ENCODE results near the gene RAET1G.
"Not testable (repeated sequence)": the region's sequence is repeated elsewhere in the genome, so short reads cannot be mapped to it uniquely, and the experiment has no call there.

RAET1G gene

DNA sequence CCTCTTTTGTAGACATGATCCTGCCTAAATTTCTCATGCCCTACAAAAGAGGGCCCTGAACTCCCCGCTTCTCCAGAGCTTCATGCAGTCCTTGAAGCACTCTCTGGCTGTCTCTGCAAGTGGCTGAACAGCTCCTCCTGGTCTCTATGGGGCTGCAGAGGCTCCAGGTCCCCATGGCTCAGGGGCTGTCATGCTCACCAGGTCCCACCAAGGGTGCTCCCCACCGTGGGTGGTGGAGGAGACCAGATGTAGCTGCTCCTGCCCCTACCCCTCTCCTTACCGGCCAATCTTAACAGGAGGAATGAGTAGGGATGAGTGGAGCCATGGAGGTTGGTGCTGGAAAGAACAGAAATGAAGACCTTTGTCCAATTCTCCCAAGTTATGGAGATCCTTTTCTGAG, 10.2 kb downstream of the RAET1G start:
- not testable (repeated sequence) for DNase-seq (ENCODE audit: low read depth)

DNA sequence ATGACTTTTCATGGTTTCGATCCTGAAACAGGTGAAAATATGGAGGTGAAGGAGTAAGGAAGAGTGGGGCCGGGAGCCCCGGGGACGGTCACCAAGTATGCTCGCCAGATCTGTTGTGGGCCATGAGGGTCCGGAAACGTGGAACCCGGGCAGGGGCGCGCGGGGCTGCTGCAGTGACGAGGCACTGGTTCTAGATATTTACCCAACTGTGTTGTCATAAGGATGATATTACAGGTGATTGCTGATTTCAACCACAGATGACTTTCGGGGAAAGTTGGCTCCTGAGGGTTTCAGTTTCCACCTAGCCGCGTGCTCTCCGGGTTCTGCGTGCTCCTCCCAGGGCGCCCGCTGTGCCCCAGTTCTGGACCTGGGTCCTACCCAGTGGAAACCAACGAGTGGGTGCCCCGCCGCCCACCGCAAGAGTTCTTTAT, 12.2 kb downstream of the RAET1G start:
- DNase-seq (ENCODE audit: low read depth), result no peak

DNA sequence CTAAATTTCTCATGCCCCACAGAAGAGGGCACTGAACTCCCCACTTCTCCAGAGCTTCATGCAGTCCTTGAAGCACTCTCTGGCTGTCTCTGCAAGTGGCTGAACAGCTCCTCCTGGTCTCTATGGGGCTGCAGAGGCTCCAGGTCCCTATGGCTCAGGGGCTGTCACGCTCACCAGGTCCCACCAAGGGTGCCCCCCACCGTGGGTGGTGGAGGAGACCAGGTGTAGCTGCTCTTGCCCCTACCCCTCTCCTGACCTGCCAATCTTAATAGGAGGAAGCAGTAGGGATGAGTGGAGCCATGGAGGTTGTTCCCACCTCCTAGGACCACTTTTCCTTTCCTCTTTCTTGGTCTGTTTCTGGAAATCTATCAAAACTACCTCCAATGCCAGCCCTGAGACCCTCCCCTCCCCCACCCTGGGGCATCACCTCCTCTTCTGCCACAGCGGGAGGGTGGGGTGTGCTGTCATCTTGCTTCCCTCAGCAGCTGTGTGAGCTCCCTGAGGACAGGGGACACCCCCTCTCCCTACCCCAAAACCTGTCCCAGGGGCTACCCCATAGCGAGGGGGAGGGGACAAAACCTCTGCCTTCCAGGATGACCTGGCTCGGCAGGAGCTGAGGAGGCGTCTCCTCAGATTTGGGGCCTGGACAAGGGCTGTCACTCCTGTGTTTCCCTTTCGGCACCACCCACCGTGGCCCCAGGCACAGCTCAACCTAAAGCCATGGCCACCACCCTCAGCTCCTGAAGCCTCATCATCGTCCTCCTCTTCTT, 13.0 kb downstream of the RAET1G start:
- no peak for DNase-seq (ENCODE audit: low read depth)

DNA sequence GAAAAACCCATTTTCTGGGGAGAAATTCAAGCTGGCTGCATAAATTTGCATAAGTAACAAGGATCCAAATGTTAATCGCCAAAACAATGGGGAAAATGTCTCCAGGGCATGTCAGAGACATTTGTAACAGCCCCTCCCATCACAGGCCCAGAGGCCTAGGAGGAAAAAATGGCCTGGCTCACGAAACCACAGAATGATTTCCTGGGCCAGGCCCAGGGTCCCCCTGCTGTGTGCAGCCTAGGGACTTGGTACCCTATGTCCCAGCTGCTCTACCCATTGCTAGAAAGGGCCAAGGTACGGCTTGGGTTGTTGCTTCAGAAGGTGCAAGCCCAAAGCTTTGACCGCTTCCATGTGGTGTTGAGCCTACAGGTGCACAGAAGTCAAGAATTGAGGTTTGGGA, 14.4 kb downstream of the RAET1G start:
- DNase-seq (ENCODE audit: low read depth), result not testable (repeated sequence)

DNA sequence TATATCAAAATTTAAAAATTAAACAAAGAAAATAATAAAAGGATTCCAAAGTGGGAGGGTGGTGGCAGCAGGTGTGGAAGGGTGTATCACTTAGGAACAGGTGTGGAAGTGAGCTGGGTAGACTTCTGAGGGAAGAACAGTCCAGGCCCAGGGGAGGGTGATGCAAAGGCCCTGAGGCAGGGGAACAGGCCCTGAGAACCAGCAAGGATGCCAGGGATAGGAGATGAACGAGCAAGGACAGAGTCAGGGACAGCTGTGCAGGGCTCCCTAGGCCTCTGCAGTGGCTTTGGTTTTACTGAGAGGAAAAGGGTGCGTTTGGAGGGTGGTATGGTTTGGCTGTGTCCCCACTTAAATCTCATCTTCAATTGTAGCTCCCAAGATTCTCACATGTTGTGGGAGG, 15.6 kb downstream of the RAET1G start:
- DNase-seq (ENCODE audit: low read depth), result no peak

DNA sequence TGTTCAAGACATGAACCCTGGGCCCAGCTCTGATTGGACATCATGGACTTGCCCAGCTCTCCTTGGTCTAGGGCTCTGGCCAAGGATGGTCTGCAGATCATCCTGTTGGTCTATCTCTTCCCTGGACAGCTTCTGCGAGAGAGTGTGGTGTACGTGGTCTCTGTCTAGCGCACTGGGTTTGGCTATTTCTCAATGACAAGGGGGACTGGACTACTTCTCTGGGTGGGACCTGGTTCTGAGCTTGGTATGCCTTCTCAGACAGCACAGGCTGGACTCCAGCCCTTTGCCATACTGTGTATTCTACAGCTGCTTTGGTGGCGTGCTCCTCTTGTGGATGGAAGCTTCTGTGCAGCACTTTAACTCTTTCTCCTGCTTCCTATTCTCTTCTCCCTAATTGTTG, 16.5 kb downstream of the RAET1G start:
- no peak for DNase-seq (ENCODE audit: low read depth)

DNA sequence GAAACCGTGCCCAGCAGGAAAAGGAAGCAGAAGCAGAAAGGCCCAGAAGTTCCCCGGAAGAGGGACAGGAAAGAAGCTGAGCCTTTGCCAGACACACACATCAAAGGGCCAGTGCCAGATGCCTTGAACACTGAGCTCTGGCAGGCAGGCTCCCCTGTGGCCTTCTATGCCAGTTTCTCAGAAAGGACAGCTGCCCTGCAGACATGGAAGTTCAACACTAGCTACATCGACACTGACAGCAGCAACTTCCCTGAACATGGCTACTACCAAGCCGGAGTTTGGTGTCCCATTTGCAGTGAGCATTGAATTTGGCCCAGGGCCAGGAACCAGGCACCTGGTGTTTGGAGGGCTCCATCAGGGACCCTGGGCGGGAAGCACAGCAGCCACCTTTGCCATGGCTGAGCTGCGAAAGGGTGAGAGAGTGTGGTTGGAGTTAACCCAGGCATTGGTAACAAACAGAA, 17.0 kb downstream of the RAET1G start:
- DNase-seq (ENCODE audit: low read depth), result no peak

DNA sequence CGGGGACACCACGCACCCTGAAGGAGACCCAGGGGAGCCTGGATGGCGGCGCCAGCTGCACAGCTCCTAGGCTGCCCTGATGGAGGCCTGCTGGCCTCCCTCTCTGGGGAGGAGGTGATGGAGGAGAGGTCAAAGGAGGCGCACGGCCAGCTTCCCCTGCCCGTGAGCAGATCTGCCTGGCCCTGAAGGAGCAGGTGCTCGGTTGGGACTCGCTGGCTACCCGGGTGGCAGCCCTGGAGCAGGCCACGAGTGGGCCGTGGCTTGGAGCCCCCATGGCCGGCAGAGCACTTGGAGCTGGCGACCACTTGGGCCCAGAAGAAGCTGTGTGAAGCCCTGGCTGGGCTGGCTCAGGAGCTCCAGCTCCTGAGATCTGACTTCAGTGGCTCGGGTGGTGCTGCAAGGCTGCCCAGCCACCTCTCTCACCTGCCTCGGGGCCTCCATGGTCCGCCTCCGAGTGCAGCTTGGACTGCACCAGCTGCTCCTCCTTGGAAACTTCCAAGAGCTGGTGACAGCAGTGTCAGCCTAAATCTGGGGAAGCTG, 17.5 kb downstream of the RAET1G start:
- no peak for DNase-seq (ENCODE audit: low read depth)

DNA sequence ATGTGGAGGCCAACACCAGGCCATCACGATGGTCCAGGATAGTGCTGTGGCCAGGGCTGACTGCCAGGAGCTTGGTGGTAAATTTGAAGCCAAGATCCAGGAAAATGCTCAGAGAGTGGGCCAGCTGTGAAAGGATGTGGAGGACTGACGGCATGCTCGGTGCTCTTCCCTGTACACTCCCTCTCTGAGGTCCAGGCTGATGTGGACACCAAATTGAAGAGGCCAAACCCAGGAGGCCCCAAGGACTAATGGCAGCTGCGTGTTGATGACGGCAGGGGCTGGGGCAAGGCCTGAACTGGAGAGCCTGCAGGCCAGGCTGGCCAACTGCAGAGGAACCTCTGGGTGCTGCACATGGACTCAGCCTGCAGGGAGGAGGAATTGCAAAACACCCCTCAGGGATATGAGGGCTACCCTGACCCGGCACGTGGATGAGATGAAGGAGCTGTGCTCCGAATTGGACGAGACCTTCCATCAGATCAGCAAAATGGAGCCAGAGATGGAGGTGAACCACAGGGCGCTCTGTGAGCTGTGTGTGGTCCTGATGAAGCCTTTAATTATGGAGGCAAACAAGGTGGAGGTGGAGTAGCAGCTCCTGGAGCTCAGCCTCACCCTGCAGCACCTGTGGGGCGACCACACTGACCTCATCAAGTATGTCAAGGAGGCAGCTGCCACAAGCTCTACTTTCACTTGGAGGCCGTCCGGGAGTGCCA, 18.1 kb downstream of the RAET1G start:
- DNase-seq (ENCODE audit: low read depth), result no peak

DNA sequence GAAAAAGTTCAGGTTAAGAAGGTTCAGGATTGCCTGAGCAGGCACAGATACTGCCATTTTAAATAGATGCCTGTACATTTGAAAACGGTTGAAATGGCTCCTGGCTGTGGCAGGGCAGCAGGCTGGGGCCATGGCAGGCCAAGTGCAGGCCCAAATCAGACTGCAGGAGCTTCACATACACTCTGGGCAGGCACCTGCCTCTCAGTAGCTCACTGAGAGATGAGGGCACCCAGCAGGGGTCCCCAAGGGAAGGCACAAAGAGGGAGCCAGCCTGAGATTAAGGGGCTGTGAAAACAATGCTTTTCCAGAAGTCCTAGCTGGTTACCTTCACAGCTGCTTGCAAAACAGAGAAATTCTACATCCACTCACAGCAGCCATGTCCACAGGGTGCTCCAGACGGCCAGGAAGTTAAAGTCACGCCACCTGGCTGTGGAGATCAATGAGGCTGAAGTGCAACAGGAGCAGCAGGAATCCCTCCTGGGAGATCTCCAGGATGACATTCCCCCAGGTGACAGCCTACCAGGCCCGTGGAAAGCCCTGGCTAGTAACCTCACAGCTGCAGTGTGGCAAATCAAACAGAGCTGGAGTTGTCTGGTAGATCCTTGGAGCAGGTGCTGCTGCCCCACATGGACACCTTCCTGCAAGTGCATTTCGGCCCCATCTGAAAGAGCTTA, 18.8 kb downstream of the RAET1G start:
- no peak for DNase-seq (ENCODE audit: low read depth)

DNA sequence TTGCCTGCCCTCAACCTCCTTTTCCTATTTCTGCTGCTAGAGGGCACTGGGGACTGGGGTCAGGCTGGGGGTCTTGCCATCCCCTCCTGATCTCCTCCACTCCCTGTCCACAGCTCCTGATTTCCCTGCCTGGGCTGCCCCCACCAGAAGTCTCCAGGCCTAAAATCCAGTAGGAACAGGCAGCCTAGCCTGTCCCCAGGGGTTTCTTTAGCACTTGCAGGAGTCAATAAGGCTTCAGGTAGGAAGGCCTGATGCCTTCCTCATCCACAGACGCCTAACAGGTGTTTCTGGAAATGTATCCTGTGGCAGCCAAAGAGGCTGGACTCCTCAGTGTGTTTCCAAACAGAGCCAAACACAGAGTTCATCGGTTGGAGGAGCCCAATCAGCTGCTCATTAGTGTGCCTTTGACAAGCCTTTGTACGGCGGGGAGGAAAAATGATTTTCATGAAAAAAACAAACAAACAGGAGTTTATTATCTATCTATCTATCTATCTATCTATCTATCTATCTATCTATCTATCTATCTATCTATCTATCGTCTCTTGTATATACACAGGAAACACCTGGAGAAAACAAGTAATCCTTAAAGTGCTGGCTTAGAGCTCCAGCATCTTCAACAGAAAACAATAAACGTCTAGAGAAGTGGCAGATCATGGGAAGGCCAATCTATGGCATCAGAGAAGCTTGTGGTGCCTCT, 21.3 kb downstream of the RAET1G start:
- no peak for DNase-seq (ENCODE audit: low read depth)

DNA sequence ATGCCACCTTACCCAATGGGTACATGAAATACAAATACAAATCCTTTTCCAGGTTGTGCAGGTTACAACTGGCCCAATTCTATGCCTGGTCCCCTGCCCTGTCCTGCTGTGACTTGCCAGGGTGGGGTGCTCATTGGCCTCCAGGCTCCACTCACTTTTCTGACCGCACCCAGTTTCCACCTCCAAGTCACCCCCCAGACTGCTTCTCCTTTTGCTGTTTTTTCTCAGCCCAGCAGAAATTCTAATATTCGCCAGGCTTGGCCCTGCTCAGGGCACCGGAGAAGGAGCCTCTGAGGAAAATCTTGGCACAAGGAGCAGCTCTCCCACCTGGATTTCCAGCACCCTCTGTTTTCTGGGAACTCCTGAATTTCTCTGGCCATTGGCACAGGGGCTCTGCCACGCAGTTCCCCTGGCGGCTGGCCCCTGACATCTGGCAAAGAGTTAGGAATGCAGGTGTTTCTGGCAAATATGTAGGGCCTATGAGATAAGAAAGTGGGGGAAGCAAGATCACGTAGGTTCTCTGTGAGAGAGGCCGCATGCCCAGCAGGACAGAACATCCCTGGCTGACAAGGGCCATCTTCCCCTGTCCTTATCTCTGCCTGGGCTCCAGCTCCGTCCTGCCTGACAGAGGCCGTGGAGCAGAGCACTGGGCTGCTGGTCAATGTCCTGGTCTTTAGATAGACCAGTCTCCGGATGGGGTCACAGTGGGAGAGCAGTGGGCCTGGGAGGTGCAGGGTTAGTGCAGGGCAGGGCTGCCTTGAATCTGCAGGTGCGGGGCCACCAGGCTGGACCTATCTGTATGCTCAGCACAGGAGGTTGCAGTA, 22.1 kb downstream of the RAET1G start:
- no peak for DNase-seq (ENCODE audit: low read depth)

DNA sequence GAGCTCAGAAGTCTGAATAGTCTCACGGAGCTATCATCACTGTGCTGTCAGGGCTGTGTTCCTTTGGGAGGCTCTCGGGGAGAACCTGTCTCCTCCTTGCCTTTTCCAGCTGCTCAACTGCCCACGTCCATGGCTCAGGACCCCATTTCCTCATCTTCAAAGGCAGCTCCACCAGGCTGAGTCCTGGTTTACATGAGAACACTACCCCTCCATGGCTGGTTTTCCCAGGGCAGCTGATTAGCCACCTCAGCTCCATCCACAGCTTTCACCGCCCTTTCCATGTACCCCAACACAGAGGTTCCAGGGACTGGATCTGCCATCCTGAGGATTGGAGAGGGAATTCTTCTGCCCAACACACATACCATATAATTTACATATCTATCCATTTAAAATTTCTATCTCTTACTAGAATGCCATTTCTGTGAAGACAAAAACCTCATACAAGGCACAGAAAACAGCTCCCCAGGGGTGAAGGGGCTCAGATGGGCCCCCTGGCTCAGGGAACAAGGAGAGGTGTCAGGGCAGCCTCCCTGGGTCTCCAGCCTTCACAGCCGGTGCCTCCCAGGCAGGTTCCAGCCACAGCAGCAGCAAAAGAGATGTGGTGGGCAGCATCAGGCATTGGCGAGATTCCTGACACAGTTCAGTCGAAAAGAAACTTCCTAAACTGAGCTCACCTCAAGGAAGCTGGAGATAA, 22.8 kb downstream of the RAET1G start:
- DNase-seq (ENCODE audit: low read depth), result no peak

DNA sequence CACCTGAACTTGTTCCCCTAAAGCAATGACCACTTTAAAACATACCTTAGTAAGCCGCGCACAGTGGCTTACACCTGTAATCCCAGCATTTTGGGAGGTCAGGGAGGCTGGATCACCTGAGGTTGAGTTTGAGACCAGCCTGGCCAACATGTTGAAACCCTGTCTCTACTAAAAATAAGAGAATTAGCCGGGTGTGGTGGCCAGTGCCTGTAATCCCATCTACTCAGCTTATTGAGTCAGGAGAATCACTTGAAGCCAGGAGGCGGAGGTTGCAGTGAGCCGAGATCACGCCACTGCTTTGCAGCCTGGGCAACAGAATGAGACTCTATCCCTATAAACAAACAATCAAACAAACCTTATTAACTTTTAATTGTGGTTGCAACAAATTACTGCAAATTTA, 23.4 kb downstream of the RAET1G start:
- no peak for DNase-seq (ENCODE audit: low read depth)

DNA sequence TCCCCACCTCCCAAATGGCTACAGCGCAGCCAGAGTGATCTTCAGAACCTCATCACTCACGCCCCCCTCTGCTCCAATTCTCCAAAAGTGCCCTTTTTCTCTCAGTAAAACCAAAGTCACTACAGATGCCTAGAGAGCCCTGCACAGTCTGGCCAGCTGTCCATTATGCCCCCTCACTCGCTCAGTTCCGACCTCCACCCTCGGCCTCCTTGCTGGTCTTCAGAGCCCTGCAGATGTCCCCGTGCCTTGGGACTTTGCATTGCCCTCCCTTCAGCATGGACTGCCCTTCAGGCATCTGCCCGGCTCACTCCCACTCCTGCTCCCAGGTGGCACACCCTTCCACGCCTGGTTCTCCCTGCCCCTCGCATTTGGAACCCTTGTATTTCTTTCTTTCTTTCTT, 24.0 kb downstream of the RAET1G start:
- DNase-seq (ENCODE audit: low read depth), result no peak

DNA sequence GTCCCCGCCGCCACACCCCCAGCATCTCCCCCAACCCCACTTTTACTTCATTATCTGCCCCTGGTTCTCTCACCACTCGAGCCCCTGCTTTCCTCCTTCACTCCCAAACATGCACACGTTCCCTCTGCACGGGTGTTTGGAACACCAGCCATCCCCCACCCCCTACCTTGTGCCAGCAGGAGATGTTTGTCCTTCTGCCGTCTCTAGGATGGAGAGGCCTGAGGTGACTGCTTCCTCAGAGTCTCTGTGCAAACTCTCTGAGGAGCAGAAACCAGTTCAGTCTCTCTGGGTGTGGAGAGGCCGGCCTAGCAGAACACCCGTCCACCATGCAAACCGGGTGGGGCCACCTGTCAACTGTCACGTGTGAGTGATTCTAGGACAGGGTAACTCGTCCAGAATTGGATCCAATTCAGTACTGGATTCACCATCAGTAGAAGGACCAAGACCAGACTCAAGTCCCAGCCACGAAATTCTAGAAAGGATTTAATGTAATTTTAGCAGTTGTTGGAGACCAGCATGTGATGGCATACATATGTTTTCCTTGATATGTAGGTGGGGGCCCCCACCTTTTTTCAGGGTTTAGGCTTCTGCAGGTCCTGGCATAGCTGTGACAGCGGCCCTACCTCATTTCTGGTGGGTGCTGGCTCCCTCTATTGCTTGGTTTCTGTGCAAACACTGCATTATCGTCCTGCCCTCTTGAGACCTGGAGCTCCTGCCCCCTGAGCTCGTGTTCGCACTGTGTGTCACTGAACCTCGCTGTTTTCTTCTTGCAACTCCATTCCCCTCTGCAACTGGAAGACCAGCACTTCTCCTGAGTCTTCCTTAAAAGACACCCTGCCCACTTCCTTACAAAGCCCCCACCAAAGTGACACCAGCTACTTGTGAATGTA, 24.8 kb downstream of the RAET1G start, which contains the start of gene RAET1E:
RAET1E (minus strand) TSS at position 259 of the 890 bp plus-strand sequence. CDS start 7,212 bp downstream, outside the sequence.
- DNase-seq (ENCODE audit: low read depth), result no peak

DNA sequence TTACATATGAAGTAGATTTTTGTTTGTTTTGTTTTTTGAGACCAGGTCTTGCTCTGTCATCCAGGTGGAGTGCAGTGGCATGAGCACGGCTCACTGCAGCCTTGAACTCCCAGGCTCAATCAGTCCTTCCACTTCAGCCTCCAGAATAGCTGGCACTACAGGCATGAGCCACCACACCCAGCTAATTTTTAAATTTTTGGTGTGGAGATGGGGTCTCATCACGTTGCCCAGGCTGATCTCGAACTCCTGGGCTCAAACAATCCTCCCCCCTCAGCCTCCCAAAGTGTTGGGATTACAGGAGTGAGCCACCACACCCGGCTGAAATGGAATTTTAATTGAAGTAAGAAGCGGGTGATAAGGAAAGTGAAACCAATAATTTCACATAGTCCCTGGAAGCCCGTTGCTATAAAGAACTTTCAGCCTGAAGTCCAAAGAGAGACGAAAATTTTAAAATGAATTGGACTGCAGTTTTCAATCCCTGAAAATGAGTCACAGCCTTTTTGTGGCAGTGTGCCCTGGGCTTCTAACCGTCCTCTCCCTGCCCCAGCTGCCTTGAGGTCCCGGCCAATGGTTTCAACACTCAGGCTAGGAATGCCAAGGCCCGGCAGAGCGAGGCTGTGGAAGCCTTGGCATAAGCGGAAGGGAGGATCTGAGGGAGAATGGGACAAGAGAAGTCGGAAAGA, 25.8 kb downstream of the RAET1G start:
- peak; percentile 94 for DNase-seq (ENCODE audit: low read depth)

DNA sequence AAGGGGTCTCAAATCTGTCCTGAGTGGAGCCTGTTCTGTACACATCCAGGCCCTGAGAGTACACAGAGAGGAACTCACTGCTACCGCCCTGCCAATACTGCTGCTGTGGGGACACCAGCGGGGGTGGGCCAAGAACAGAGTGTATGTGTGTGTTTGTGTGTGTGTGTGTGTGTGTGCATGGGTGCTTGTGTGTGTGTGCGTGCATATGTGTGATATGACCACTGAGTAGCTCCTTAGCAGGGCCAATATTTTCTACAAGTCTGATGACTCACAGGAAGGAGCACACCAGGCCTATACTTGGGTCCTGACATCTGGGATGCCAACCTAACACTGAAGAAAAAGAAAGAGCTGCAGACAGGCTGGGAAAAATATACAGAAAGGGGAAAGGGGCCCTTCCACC, 26.4 kb downstream of the RAET1G start:
- DNase-seq (ENCODE audit: low read depth), result peak; percentile 16

DNA sequence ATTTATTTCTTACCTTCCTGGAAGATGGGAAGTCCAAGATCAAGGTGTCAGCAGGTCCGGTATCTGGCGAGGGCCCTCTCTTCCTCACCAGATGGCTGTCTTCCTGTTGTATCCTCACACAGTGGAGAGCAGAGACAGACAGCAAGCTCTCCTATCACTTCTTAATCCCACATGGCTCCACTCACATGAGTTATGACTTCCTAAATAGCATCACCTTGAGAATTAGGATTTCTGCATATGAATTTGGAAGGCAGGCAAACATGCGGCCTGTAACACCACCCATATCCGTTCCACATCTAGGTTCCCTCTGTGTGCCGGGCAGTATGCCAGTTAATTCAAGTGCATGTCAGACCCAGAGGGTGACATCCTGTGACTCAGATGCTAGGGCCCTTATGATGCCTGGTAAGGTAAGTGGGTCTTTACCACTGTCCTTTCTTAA, 27.1 kb downstream of the RAET1G start:
- peak; percentile 67 for DNase-seq (ENCODE audit: low read depth)

All from GM04504 (cell line).